GM18909 (cell line): ENCODE results near the gene BID.

Experiments
- ATAC-seq: cut with Tn5 transposase; IDR thresholded peaks from one replicate; pipeline ENCODE4 v1.9.1; 2021; ENCODE audit warnings: mild to moderate bottlenecking; ENCODE audit not compliant: unreplicated experiment, poor library complexity

BID gene

DNA sequence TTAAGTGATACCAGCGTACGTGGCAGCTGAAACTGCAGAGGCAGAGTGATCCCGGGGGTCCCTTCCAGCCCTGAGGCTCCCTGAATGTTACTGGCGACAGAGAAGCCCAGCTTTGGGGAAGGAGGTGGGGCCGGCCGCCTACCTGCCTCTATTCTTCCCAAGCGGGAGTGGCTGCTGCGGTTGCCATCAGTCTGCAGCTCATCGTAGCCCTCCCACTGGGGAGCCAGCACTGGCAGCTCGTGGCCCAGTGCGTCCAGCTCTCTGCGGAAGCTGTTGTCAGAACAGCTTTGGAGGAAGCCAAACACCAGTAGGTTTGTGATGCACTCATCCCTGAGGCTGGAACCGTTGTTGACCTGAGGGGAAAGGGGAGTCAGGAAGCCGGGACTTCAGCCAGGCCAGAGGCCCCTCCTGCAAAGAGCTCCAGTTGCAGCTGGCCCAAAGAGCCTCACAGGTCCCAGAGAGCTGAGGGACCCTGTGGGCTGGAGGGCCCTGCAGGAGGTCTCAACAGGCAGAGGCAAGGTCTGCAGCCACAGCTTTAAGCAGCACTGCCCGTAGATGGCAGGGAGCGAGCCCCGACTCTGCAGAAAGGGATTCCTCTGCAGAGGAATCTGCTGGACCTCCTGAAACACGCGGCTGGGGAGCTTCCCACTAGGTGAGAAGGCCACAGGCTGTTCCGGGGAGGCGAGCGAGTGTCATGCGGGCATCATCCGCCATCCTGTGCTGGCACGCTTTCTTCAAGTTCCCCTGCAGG, 30.4 kb downstream of the BID start:
- no peak for ATAC-seq

DNA sequence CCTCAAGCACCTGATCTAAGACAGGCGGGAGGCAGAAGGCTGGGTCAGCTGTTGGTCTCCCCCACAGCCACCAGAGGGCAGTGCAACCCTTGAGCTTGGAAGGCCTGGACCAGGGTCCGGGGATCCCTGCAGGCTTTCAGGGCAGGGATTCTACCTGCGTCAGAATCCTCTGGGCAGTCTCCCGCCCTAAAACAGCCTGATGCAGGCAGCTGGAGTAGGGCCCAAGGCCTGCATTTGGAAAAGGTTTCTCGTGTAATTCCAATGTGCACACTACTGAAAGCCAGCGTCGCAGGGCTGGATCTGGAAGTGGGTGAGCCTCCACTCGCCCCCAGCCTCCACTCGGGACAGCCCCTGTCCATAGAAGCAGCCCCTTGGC, 31.8 kb downstream of the BID start:
- ATAC-seq, result no peak

DNA sequence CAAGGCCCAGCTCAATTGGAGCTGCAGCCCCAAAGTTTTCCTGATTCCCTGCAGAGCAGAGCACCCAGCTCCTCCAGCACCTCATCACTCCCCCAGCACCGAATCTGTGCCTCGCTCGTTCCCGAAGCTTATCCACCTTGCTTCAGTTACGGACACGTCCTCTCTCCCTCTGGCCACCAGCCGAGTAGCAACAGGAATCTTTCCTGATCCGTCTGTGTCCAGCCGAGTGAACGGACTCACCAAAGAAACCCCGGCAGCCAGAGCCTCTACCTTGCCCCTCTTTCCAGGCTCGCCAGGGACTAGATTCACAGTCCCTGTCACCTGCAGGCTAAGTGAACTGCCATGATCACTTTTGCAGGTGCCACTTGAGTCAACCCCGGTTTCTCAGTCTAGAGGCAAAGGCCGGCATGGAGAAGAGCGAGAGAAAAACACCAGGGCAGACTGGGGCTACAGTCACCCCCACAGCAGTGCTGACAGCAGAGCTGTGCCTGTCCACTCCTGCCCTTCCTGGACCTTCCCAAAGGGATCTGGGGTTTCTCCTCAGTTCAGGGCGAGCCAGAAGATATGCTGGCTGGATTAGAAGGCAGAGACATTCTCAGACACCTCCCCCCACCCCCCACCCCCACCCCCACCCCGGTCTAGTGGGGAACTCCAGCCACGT, 32.3 kb downstream of the BID start:
- ATAC-seq, result no peak

DNA sequence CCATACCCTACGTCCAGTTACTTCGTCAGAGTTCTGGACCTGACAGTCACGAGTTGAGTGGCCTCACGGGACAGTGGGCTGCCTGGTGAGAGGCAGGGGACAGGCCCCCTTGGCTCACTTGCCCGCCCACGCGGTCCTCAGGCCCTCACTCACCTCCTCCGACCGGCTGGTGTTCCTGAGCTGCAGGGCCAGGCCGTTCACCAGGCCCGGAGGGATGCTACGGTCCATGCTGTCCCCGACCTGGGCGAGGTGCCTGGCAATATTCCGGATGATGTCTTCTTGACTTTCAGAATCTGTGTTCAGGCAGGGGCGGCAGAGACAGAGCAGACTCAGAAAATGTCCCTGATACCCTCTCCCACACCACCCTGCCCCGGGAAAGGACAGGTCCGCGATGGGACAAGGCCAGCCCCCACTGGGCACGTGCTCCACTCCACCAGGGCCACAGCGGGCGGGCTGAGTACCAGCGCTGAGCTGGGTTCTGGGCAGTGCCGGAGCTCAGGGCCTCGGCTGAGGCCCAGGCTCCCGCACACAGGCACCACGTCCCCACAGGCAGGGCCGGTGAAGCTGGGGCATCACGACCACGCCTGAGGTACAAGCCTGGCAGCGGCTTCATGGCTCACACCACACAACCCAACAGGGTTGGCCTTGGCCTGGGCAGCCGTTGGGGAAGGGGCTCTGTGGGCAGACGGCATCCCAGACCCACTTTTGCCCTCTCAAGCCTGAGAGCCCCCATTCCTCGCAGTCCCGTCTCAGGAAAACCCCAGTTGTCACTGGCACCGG, 34.9 kb downstream of the BID start:
- ATAC-seq, result no peak

DNA sequence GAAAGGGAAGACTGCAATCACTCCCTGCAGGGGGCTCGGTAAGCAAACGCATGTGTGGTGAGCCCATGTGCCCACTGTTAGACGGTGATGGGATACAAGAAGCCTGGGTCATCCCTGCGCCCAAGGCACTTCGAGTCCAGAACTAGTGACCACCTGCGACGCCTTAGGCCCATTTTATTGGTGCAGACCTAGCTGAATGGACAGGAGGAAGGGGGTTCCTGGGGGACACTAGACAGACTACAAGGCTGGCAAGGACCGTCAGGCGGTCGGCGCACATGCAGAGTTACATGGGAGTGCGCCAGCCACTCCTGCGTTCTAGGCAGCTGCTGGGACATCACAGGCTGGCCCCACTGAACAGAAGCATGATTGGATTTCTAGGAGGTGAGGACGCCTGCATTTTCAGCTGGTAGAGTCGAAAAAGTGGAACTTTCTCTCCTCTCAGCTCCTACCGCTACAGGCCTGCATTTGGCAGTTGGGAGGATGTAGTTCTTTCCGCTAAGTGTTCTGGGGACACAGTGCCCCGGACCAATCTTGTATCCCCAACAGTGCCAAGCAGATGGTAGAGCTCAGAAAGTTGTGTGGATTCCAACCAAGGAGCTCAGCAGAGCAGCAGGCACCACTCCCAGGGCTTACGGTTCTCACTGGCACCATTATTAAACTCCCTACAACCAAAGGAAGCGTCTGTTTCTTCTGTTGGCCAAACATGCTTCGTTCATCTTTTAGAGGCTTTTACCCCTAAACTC, 35.7 kb downstream of the BID start:
- ATAC-seq, result no peak

DNA sequence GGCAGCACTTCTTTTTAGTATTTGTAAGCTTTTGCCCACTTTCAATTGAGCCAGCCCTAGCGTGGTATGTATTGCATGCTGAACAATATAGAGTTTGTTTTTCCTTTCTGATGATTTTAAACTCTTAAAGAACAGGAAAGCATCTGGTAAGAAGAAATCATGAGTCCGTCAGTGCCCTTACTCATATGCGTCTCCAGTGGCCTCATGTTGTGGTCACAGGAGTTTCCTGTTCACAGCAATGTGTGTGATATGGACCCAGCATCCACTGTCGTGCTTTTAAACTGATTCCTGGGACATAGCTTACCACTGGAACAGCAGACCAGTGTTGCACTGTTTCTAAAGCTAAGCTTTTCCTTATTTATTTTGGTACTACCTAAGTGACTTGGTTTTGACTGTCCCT, 40.1 kb downstream of the BID start:
- ATAC-seq, result peak; percentile 47

DNA sequence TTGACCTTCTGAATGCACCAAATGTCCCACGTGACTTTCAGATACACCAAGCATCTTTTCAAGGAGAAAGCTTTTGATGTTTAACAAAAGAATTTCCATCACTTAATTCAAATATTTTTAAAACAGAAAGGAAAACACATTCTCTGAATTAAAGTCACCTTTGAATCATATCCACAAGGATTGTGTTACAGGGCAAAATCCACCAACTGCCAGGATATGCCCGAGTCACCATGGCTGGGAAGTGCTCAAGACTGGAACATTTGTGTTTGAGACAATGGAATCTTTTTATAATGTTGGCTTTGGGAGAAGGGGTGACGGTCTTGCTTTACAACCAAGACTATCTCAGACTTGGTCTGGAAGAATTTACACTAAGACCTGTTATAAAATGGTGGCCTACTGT, 40.8 kb downstream of the BID start:
- ATAC-seq, result no peak

DNA sequence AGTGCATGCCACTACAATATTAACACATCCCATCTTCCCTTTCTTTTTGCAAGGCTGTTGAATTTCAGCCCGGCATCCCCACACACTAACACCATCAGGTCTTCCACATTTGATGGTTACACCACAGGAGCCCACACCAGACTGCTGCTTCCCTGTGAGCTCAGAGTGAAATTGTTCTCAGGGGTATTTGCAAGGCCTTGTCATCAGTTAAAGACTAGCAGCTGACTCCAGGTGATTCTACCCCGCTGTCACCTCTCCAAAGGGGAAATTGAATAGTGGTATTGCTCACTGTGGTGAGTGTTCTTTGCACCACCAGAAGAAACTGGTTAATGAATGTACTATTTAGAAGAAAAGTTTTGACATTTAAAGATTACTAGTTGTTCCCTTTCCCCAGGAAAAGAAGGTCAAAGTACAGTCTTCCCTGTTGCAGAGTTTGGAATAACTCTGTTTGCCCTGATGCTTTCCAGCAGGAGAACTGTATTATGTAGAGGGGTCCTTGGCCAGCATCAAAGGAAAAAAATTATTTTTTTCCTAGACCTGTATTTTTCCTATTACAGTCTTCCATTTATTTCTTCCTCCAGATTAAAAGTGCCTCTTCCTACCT, 41.9 kb downstream of the BID start:
- ATAC-seq, result no peak

DNA sequence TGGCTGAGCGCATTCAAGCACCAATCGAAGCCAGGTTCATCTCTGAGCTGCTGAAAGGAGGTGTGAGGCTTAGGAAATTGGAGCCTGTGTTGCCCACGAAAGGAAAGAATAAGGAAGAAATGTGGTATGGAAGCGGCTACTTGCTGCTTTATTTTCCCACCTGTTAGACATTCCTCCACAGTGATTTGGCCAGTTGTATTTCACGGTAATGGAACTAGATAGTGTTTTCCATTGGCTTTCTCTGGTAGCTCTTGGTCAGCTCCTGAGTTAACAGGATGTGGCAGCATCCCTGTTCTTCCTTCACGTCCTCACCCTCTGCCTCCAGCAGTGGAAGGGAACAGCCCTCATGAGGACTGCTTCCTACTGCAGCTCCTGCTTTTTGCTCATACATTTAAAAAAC, 44.7 kb downstream of the BID start:
- ATAC-seq, result no peak

DNA sequence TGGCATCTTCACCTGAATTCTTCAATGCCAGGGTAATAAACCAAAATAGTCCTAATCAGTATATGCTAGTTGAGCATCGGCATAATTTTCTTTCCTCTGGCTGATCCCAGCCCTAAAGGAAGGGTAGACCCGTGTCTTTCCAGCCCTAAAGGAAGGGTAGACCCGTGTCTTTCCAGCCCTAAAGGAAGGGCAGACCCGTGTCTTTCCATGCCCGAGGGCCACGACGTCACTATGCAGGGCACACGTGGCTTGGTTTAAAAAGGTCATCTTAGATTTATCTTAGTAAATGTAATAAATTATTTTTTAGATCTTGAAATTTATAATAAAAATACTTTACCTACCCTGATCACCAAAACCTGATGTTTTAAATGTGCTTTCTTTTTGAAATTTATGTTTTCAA, 45.5 kb downstream of the BID start:
- ATAC-seq, result no peak

DNA sequence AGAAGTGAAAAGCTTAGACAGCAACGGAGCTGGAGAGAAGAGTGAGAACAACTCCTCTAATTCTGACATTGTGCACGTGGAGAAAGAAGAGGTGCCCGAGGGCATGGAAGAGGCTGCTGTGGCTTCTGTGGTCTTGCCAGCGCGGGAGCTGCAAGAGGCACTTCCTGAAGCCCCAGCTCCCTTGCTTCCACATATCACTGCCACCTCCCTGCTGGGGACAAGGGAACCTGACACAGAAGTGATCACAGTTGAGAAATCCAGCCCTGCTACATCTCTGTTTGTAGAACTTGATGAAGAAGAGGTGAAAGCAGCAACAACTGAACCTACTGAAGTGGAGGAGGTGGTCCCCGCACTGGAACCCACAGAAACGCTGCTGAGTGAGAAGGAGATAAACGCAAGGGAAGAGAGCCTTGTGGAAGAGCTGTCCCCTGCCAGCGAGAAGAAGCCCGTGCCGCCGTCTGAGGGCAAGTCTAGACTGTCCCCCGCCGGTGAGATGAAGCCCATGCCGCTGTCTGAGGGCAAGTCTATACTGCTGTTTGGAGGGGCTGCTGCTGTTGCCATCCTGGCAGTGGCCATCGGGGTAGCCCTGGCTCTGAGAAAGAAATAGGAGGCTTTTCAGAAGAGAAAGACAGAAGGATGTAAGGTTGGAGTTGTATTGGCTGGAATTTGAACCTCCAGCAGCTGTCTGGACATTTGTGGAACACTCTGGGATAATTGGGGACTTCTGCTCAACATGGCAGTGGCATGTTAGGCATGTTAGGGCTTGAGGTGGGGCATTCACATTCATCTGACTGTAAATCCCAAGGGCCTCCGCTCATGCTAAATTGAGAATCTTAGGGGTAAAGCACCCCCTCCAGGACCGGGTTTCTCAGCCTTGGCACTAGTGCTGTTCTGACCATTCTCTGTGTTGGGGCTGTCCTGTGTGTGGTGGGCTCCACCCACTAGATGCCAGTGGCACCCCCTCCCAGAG, 47.1 kb downstream of the BID start:
- no peak for ATAC-seq

DNA sequence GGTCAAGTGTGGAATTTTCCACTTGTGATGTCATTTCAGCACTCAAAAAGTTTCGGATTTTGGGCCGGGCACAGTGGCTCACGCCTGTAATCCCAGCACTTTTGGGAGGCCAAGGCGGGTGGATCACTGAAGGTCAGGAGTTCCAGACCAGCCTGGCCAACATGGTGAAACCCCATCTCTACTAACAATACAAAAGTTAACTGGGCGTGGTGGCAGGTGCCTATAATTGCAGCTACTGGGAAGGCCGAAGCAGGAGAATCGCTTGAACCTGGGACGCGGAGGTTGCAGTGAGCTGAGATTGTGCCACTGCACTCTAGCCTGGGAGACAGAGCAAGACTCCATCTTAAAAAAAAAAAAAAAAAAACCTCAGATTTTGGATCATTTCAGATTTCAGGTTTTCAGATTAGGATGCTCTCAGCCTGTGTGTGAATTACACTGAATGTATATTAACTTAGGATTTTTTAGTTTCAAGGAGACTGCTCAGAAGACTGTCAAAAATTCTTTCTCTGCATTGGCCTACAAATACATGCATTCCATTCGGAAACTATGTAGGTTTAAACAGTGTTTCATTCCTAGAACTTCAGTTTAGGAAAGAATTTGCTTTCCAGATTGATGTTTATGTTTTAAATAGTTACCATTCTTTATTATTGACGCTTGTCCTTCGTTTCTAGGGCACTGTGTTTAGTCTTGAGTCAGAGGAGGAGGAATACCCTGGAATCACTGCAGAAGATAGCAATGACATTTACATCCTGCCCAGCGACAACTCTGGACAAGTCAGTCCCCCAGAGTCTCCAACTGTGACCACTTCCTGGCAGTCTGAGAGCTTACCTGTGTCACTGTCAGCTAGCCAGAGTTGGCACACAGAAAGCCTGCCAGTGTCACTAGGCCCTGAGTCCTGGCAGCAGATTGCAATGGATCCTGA, 48.0 kb downstream of the BID start:
- no peak for ATAC-seq

DNA sequence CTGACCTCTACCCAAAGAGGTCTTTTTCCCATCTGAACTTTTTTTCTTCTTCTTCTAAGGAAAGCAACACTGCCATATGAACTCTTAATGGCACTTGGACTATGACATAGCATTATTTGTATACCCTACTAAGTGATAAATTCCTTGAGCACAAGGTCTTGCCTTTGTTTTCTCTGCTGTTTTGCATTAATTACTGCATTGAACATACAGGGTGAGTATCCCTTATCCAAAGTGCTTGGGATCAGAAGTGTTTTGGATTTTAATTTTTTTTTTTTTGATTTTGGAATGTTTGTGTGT, 48.8 kb downstream of the BID start:
- ATAC-seq, result no peak

DNA sequence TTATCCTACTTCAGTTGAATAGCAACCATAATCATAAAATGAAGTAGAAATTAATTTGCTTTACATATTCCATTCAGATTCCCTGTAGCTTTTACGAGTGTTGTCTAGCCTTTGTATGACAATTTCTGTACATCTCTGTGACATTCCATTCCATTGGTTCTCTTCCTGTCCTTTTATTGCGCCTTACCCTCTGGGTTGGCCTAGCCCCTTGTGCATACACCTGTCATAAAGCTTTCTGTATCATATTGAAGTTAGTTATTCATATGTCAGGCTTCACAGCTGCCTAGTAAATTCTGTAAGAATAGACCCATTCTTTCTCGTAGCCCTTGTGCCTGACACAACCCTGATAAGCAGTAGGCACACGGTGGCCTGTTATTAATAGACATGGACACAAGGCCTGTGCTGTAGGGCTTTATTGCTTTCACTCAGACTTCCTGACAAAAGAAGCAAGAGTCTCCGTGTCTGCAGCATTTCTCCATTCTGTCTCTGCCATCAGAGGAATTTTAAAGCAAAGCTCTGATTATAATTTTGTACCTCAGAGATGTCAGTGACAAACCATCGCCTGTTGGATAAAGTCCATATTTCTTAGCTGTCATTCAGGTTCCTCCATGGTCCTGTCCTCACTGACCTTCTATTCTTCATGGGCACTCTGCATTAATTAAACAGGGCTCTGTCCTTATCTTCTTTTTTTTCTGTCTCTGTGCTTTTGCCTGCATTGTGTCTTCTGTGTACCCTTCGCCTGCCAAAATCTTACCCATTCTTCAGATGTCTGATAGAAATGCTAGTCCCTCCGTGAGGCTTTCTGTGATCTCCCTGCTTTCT, 49.4 kb downstream of the BID start:
- no peak for ATAC-seq

DNA sequence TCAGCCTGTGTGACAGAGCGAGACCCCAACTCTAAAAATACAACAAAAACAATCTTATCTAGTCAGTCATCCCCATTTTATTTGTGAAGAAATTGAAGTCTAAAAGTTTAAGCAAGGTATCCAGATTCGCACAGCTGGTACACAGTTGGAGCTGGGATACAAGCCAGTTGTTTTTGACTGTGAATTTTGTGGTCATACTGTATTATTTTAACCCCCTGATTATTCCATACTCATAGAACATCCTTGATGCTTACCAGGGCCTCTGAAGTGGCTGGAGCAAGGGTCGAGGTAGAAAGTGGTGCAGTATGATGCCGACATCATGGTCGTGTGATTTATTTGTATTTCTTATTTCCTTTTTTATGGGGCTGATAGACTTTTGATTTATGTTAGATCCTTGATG, 50.0 kb downstream of the BID start:
- ATAC-seq, result no peak

DNA sequence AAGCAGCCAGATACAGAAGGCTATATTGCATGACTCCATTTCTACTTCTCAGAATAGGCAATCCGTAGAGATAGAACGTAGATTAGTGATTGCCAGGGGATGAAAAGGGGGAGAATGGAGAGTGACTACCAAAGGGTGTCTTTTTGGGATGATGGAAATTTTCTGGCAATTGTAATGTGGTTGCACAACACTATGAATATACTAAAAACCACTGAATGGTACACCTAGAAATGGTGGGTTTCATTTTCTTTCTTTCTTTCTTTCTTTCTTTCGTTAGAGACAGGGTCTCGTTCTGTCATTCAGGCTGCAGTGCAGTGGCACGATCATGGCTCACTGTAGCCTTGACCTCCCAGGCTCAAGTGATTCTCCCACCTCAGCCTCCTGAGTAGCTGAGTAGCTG, 54.4 kb downstream of the BID start:
- ATAC-seq, result no peak

DNA sequence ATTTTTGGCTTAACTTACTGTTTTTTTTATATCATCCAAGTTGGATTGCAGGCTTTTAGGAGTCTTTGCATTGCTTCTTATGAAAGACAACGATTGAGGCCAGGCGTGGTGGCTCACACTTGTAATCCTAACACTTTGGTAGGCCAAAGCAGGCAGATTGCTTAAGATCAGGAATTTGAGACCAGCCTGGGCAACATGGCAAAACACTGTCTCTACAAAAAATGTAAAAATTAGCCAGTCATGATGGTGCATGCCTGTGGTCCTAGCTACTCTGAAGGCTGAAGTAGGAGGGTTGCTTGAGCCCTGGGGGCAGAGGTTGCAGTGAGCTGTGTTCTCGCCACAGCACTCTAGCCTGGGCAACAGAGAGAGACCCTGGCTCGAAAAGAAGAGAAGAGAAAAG, 56.6 kb downstream of the BID start:
- no peak for ATAC-seq

DNA sequence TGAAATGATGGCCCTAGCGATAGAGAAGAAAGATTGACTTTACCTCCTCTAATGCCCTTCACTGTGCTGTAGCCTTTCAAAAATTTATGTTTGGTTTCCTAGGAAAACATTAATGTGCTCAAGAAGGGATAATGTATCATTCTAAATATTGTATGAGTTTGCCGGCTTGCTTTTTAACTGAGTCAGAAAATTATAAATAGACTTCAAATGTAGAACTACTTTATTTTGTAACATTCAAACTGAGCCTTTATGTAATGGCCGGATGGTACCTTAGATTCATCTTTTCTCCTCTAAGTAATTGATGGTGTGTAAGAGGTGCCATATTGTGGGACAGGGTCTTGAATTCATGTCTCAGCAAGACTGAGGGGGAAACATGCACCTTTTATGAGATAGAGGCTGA, 57.7 kb downstream of the BID start:
- ATAC-seq, result no peak
